NCI-H226 (cell line): ENCODE data around the gene CTTN.

ENCODE experiments used
- DNase-seq: peaks from one replicate; pipeline ENCODE4 v3.0.0-alpha.2; 2015

CTTN gene

GRCh38 chr11:70478166-70478890 is 80.0 kb downstream of the CTTN start:
- no peak for DNase-seq

DNA sequence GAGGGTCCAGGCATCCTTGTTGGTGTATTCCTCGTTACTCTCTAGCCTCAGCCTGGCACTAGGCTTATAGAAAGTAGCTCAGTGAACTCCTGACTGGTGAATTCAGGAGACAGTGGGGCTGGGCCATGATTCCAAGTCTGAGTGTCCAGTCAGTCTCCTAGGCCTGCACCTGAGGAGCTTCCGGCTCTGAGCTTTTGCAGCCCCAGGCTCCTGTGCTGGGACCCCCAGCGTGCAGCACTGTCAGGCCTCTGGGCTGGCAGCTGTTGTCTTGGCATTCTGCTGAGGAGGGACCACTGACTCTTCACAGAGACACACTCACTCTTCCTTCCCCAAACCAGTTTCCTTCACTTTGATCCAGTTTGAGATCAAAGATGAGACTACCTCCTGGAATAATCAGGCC is 82.4 kb downstream of the CTTN start:
- DNase-seq = no peak

- peak; percentile 93 for DNase-seq
Measured at GRCh38 chr11:70481625-70482528, 83.5 kb downstream of the CTTN start.

GRCh38 chr11:70482529-70482917 is 84.2 kb downstream of the CTTN start:
- DNase-seq = no peak

GRCh38 chr11:70483077-70483861 is 84.9 kb downstream of the CTTN start:
- DNase-seq = peak; percentile 87

- no peak for DNase-seq
Measured at GRCh38 chr11:70483917-70484316, 85.6 kb downstream of the CTTN start.

GRCh38 chr11:70485326-70486025 is 87.1 kb downstream of the CTTN start:
- DNase-seq = no peak

DNA sequence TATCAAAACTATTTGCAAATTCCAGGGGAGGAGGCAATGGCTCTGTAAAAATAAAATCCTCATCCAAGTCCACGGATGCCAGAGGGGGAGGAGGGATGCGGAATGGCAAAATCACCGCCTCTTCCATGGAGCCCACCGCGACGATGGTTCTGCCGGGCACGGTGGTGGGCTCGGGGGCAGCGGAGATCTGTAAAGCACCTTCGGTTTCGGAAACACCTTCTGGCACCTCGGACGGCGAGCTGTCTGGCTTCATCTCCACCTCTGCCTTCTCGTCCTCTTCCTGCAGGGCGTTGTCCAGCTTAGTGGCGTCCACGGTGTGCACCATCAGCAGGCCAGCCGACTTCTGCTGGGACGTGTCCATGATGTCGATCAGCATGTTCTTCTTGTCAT is 87.7 kb downstream of the CTTN start:
- no peak for DNase-seq
